Central memory CD4-positive, alpha-beta T cell (primary cell): ENCODE results near the gene CCND1.
"Not testable (repeated sequence)": the region's sequence is repeated elsewhere in the genome, so short reads cannot be mapped to it uniquely, and the experiment has no call there.

Source experiments
- DNase-seq: peaks from one replicate; pipeline ENCODE4 v3.0.0; 2022

Gene CCND1

DNA sequence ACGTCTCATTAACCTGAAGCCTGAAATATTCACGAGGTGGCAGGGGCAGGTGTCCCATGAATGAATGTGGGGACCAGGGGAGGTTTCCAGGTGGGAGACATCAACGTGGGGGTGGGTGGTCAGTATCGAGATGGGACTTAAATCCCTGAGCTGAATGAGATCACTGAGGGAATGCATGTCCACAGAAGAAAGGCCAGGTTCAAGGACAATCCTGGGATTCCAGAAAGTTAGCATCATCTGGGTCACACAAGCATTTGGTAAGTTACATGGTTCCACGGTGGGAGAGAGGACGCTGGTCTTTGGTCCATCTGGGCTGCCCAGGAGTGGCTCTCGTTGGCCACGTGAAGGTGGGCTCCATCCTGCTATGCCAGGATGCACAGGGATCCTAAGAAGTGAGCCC is 22.7 kb upstream of the CCND1 start:
- no peak for DNase-seq

GRCh38 chr11:69620683-69621290 is 20.2 kb upstream of the CCND1 start:
- DNase-seq = no peak

GRCh38 chr11:69622097-69622681 is 18.8 kb upstream of the CCND1 start:
- not testable (repeated sequence) for DNase-seq

- no peak for DNase-seq
Observed at GRCh38 chr11:69624293-69624692, 16.7 kb upstream of the CCND1 start.

DNA sequence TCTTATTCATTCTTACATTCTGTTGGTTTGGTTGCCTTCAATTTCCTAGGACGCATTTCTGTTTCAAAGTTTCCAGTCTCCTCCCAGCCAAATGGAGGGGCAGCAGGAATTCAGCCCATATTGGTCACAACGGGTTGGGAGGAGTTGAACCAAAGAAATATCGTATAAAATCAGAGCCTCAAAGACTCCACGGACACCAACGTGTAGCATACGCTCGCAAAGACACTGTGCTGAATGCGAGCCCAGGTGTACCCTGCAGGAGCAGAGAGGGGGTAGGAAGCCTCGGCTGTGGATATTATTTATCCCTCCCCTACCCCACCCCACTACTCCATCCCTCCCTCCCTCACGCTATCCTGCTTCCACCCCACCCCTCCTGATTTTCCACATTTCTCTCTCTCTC is 15.5 kb upstream of the CCND1 start:
- DNase-seq = no peak

- no peak for DNase-seq
Observed at GRCh38 chr11:69627551-69627950, 13.4 kb upstream of the CCND1 start.

DNA sequence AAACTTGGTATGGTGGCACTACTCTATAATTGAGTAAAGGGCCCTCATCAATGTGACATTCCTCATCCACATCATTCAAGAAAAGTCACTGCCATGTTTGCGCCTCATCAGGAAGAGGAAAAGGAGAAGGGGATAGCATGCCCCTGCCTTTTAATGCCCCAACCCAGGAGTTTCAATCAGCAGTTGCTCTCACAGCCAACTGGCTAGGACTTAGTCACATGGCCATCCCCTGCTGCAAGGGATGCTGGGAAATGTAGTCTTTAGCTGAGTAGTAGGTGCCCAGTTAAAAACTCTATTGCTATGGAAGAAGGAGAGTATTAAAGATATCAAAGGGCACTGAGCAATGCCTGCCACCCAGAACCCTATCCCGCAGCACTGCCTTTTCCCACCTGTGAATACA is 10.9 kb upstream of the CCND1 start:
- DNase-seq = no peak

DNA sequence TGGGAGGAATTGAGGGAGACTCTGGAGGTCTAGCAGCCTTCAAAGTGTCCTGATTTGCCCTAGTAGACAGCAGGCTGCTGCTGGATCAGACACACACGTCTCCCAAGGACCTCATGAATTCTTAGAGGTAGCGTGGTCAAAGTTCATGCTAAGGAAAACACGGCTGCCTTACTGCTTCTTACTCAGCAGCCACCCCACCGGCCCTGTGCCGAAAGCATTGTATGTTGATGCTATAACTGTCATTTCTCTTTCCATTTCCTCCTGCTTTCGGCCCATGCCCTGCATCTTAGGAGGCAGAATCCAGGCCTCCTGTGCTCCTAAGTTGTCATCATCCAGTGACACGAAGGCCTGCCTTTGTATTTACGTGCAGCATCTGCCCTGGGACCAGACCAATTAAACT is 10.5 kb upstream of the CCND1 start:
- no peak for DNase-seq

- no peak for DNase-seq
Observed at GRCh38 chr11:69632900-69633299, 8.1 kb upstream of the CCND1 start.

GRCh38 chr11:69634069-69634468 is 6.9 kb upstream of the CCND1 start:
- DNase-seq = no peak

DNA sequence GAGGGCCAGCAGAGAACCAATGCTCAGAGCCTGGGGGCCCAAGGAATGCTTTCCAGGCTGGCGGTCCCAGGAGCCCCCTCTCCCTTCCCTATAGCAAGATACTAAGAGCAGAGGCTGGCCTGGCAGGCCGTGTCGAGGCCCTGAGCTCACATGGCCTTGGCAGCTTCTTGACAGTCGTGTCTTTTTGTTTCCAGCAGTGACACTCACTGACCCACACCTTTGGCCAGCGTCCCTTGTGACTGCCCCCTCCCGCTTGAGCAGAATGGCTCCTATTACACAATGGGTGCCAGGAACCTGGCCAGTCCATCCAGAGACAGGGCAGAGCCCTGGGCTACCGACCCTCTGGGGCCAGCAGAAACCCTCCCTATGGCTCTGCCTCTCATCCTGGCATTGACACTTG is 6.4 kb upstream of the CCND1 start:
- DNase-seq = no peak

DNA sequence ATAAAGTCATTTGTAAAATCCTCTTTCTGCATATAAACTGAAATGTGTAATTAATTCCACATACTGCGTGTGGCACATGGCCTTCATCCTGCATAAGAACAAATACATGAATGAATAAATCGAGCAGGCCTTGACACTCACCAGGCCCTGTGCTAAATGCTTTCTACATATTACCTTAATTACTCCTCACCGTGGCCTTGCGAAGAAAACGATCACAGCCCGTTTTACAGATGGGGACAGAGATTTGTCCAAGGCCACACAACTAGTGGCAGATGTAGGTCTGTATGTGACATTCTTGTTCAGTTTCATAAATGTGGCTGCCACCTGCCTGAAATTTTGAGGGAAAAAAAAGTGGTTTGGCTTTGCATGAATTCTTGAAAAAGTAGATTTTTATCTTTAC is 5.8 kb upstream of the CCND1 start:
- no peak for DNase-seq

DNA sequence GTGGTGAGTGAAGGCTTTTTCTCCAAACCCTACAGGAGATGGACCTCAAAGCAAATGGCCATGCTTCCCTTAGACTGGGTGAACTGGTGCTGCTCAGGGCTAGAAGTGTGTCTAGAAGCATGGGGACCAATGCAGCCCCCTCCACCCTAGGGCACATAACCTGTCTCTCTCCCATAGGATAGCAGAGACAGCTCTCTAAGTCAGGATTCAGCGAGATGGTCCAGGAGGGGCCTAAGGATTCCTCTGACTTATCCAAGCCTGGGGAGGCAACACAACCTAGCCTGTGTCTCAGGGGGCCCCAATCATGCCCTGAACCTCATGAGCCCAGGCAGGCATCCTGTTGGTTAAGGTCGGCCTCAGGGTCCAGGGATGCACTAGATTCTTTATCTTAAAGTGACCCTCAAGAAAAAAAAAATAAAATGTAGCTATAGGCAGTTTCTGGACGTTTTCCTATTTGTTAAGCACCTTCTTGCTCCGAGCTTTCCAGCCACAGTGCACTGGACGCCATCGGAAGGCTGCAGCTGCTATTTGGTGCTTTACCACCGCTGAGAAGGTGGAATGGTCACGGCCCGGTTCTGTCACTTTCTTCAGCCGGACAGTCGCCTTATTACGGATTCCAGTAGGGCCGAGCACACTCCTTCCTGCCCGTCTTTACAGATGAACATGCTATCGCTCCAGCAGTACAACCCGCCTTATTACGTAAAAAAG is 5.0 kb upstream of the CCND1 start:
- DNase-seq = no peak

GRCh38 chr11:69636512-69637197 is 4.3 kb upstream of the CCND1 start:
- DNase-seq = no peak

- no peak for DNase-seq
Observed at GRCh38 chr11:69637198-69637940, 3.6 kb upstream of the CCND1 start.

GRCh38 chr11:69637941-69638871 is 2.8 kb upstream of the CCND1 start:
- no peak for DNase-seq

DNA sequence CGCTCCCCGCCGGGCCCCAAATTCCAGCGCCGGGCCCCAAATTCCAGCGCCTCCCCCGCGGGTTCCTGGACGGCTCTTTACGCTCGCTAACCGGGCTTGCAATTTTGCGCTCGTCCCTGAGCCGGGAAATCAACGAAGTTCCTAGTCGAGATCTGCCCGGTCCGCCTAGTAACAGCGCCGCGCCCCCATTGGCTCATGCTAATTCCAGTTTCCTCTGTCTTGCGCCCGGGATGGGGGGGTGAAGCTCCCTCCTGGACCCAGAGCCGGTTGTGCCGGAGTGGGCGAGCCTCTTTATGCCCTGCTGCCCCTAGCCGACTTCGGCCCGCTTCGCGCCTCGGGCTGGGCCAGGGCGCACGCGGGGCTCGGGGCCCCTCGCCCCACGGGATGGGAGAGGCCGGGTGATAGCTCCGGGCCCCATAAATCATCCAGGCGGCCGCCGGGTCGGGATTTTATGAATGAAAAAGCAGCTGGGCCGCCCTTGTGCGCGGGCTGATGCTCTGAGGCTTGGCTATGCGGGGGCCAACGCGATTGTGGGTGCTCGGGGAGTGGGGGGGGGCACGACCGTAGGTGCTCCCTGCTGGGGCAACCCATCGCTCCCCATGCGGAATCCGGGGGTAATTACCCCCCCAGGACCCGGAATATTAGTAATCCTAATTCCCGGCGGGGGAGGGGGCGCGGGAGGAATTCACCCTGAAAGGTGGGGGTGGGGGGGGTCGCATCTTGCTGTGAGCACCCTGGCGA is 1.8 kb upstream of the CCND1 start:
- no peak for DNase-seq

DNA sequence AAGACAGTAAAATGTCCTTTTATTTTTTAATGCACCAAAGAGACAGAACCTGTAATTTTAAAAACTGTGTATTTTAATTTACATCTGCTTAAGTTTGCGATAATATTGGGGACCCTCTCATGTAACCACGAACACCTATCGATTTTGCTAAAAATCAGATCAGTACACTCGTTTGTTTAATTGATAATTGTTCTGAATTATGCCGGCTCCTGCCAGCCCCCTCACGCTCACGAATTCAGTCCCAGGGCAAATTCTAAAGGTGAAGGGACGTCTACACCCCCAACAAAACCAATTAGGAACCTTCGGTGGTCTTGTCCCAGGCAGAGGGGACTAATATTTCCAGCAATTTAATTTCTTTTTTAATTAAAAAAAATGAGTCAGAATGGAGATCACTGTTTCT is 1.1 kb upstream of the CCND1 start:
- DNase-seq = no peak

- no peak for DNase-seq
Observed at GRCh38 chr11:69640260-69640994, 529 bp upstream of the CCND1 start.
